Measurements from ENCODE around the gene DSN1.
A peak's percentile ranks its signal among the peaks of the same experiment; 100 is the strongest.

Gene DSN1

DNA sequence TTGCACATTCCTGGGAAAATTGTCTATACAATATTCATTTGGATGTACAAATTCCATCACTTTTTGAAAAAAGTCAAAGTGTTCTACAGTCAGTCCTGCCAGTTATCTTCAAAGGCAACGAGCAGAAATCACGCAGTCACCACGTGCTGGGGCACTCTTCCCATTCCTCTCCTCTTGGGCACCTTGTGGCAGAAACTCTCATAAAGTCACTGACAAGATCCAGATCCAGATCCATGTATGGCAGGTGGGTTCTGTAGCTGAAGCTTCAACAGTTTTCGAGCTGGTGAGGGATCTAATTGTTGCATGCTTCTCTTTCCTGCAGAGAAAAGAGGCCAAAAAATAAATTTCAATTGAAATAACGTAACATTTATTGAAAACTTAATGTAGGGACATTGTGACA is 21.0 kb downstream of the DSN1 start:
- no peaks in the 10 kb centered on the region for H3K9me3 Mint-ChIP-seq (ENCODE audit: low read depth)
- peaks cover 7% of the 10 kb centered on the region for H3K36me3 Mint-ChIP-seq
- H3K4me3 Mint-ChIP-seq: no peak overlapping the region
- H3K27me3 Mint-ChIP-seq: no peaks in the 10 kb centered on the region
- H3K4me1 Mint-ChIP-seq (ENCODE audit: low read depth): no peaks in the 10 kb centered on the region
- no peak overlapping the region for H3K27ac Mint-ChIP-seq

DNA sequence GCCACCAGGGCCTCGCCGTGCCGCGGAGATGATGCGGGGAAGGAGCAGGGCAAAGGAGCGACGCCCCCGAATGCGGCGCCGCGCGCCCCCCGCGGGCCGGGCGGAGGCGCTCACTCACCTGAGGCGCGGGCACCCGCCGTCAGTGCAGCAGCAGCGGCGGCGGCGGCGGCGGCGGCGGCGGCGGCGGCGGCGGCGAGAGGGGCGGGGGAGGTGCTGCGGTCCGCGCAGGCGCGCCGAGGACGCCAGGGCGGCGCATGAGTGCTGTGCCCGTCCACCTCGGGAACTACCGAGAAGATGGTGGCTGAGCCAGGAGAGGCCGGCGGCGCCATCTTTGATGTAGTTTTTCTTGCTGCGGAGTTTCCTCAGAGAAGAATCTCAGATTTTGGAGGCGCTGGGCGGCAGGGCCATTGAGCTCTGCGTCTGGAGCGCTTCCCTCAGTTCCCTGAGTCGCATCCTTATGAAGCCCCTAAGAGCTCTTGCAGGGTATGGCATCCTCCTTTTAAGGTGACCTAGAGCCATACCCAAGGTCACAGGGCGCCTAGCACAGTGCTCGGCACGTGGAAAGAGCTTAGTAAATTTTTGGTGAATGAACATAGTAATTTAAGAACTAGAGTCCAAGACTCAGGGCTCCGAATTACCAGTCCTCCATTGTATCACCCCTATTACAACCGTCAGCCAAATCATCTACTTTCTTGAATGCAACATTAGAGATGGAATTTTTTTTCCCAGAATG is 27.5 kb downstream of the DSN1 start, which contains the start of gene NDRG3:
Gene NDRG3 (minus strand): TSS at position 164 of the 733 bp plus-strand sequence. CDS start 24,355 bp downstream, outside the sequence.
- no peaks in the 10 kb centered on the region for H3K27me3 Mint-ChIP-seq
- no peaks in the 10 kb centered on the region for H3K9me3 Mint-ChIP-seq (ENCODE audit: low read depth)

DNA sequence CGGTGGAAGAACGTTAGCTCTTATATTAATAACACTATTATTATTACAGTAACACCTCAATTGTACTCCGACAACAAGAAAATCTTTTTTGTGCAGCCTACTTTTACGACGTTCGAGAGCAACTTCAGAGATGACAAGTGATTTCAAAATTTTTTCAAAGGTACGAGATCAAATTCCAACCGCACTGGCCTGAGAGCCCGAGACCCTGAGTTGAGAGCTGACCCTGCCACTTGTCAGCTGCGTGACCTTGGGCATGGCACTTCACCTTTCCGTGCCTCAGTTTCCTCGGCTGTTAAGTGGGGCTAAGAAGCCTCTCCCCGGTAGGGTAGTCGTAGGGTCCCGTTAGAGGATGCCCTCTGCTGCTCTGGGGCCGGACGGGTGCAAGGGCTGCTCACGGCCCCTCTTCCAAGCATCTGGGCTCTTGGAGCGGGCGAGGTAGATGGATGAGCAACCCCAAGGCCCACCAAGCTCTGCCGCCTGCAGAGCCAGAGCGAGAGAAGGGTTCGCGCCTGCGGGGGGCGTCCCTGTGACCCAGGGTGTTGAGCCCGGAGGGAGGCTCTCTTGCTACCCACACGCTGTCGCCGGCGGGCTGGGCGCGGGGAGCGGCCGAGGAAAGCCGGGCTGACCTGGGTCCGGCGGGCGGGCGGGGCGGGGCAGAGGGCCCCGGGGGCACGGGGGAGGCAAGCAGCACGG is 28.2 kb downstream of the DSN1 start:
- Mint-ChIP-seq H3K36me3 (no peaks in the 10 kb centered on the region), H3K27ac (no peak overlapping the region), H3K4me3 (peak overlapping the region; percentile 90), H3K9me3 (ENCODE audit: low read depth) (no peaks in the 10 kb centered on the region), H3K4me1 (ENCODE audit: low read depth) (peaks cover 20% of the 10 kb centered on the region), H3K27me3 (no peaks in the 10 kb centered on the region)

More for the DNA sequence above, 27.5 kb downstream of the DSN1 start, which contains the start of gene NDRG3:
- peaks cover 18% of the 10 kb centered on the region for H3K4me1 Mint-ChIP-seq (ENCODE audit: low read depth)
- peak within 1 kb of the TSS; percentile 90 for H3K4me3 Mint-ChIP-seq
- H3K27ac Mint-ChIP-seq: peak within 1 kb of the TSS; percentile 92
- no peaks in the 10 kb centered on the region for H3K36me3 Mint-ChIP-seq

DNA sequence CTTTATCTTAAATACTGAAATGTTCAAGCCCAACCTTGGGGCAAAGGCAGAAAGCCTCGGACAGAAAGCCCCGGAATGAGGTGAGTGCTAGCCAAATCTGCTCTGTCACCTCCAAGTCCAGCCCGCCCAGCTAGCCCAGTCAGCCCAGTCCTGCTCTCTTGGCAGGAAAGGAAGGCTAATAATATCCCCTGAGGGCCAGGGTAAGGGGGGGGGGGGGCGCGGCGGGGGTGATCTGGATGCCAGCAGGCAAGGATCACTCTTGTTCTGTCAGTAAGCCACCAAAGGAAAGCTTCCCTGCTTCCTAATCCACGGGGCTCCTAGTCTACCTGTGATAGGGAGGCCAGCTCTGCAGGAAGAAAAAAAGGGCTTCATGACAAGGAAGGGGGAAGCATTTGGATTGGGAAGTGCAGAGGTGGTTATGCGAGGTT is 28.8 kb downstream of the DSN1 start:
- peak overlapping the region; percentile 90 for H3K4me3 Mint-ChIP-seq
- no peaks in the 10 kb centered on the region for H3K36me3 Mint-ChIP-seq
- no peak overlapping the region for H3K27ac Mint-ChIP-seq
- H3K9me3 Mint-ChIP-seq (ENCODE audit: low read depth): no peaks in the 10 kb centered on the region
- peaks cover 20% of the 10 kb centered on the region for H3K4me1 Mint-ChIP-seq (ENCODE audit: low read depth)
- no peaks in the 10 kb centered on the region for H3K27me3 Mint-ChIP-seq

DNA sequence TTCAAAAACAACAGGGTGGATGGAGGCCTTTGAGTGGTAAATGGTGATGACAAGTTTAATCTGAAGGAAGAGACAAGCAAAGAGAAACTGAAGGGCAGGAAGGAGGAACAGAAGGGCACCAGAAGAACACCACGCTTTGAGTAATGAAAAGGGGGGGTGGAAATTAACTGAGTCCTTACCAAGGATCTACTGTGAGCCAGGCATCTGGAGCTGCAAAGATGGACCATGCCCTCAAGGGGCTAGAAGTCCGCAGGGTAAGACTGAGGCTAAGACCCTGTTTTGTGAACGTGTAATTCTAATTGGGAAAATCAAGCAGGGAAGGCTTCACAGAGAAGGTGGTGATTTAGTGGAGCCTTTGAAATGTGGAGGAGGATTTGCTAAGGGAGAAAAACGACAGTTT is 29.3 kb downstream of the DSN1 start:
- Mint-ChIP-seq H3K27ac (peak overlapping the region; percentile 58), H3K4me3 (peak overlapping the region; percentile 81), H3K4me1 (ENCODE audit: low read depth) (peaks cover 20% of the 10 kb centered on the region), H3K36me3 (no peaks in the 10 kb centered on the region), H3K27me3 (no peaks in the 10 kb centered on the region), H3K9me3 (ENCODE audit: low read depth) (no peaks in the 10 kb centered on the region)

DNA sequence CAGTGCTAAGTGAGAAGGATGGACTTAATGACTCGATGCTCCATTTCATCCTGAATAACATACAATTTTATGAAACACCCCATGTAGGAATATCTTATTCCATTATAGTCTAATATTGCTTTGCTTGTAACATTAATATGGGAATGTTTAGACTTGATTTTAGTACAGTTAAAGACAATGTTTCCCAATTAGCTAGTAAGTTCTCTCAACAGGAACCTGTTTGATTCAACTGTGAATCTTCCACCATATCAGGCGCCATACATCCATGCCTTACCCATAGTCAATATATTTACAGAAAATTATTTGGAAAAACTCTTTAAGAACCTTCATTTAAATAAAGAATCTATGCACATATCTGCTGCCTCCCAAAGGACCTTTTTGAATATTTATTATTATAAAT is 31.0 kb downstream of the DSN1 start:
- no peak overlapping the region for H3K4me3 Mint-ChIP-seq
- H3K9me3 Mint-ChIP-seq (ENCODE audit: low read depth): no peaks in the 10 kb centered on the region
- no peaks in the 10 kb centered on the region for H3K27me3 Mint-ChIP-seq
- no peak overlapping the region for H3K27ac Mint-ChIP-seq
- no peaks in the 10 kb centered on the region for H3K36me3 Mint-ChIP-seq
- H3K4me1 Mint-ChIP-seq (ENCODE audit: low read depth): peaks cover 20% of the 10 kb centered on the region

DNA sequence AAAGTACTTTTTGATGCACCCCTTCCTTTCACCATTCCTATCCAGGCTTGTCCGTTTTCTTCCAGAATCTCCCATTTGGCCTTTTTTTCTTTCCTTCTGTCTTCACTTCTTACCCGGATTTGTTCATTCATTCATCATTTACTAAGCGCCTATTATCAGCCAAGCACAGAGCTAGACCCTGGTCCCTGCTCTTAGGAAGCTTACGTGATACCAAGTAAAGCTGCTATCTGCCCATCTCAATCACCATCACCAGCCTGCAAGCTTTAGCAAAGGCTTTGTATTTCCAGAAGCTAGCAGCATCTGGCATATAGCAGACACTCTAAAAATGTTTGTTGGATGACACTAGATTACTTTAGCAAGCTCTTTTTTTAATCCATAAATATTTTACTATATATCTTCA is 32.5 kb downstream of the DSN1 start:
- Mint-ChIP-seq H3K27me3 (no peaks in the 10 kb centered on the region), H3K9me3 (ENCODE audit: low read depth) (no peaks in the 10 kb centered on the region), H3K27ac (no peak overlapping the region), H3K4me3 (no peak overlapping the region), H3K36me3 (peaks cover 3% of the 10 kb centered on the region), H3K4me1 (ENCODE audit: low read depth) (peaks cover 22% of the 10 kb centered on the region)

DNA sequence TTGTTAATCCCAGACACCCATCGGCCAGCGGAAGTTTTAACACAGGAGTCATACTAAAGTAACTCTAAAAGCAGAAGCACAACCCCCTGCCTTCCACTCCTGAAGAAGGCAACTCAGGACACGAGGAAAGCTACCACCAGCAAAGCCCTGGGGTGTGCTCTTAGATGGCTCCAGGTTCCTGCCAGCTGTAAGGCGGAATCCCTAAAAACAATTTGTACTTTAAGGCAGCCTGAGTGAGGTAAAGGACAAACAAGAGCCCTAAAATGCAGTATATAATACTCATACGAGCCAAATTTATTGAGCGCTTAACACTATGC is 36.4 kb downstream of the DSN1 start:
- Mint-ChIP-seq H3K4me1 (ENCODE audit: low read depth) (peaks cover 38% of the 10 kb centered on the region), H3K27ac (no peak overlapping the region), H3K4me3 (no peak overlapping the region), H3K9me3 (ENCODE audit: low read depth) (no peaks in the 10 kb centered on the region), H3K27me3 (no peaks in the 10 kb centered on the region), H3K36me3 (peaks cover 3% of the 10 kb centered on the region)

DNA sequence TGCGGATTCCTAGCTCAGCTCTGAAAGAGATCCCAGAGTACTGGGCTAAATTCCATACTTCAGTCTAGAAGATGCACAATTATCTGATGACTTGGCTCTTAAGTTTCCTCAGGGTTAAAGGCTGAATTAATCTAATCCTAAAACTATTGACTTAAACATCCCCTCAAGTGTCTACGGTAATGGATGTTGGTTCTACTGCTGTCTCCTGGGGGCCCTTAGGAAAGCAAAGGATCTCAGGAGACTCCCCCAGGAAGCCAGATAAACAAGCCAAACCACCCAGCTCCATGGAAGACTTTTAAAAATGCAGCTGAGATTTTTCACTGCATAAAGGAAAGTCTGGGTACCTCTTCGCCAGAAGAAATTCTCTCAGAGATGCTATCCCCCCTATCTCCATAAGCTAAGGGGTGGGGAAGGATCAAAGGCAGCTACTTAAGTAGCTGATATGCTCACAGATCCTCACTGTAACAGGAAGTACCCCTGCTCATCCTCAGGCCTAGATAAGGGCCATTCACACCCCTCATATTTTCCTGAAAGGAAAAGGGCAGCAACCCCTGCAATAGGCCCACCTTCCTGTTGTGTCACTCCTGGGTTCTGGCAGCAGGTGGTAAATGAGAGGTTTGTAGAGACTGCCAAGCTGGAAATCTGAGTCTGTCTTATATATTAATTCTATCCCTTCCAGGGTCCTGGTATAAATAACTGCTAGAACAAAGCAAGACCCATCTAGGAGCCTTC is 36.9 kb downstream of the DSN1 start:
- Mint-ChIP-seq H3K4me1 (ENCODE audit: low read depth) (peaks cover 39% of the 10 kb centered on the region), H3K4me3 (no peak overlapping the region), H3K27ac (no peak overlapping the region), H3K9me3 (ENCODE audit: low read depth) (no peaks in the 10 kb centered on the region), H3K36me3 (peaks cover 3% of the 10 kb centered on the region), H3K27me3 (no peaks in the 10 kb centered on the region)

DNA sequence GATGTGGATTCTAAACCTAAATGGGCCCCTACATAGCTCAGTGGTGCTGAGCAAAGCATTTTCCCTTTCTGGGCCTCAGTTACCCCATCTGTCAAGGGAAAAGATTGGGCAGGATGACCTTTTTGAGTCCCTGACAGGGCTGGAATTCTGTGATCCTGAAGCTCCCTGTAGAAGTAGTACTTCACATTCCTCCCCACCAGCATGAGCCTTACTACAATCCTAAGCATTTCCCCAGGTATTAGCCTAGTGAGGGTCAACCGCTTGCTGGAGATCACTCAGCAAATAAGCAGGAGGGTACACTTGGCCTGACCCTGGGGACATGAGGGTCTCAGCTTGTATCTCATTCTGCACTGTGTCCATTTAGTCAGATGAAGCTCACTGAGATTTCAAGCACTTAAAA is 41.1 kb downstream of the DSN1 start:
- no peaks in the 10 kb centered on the region for H3K27me3 Mint-ChIP-seq
- H3K27ac Mint-ChIP-seq: peak overlapping the region; percentile 28
- no peak overlapping the region for H3K4me3 Mint-ChIP-seq
- peaks cover 2% of the 10 kb centered on the region for H3K36me3 Mint-ChIP-seq
- H3K4me1 Mint-ChIP-seq (ENCODE audit: low read depth): peaks cover 39% of the 10 kb centered on the region
- no peaks in the 10 kb centered on the region for H3K9me3 Mint-ChIP-seq (ENCODE audit: low read depth)

DNA sequence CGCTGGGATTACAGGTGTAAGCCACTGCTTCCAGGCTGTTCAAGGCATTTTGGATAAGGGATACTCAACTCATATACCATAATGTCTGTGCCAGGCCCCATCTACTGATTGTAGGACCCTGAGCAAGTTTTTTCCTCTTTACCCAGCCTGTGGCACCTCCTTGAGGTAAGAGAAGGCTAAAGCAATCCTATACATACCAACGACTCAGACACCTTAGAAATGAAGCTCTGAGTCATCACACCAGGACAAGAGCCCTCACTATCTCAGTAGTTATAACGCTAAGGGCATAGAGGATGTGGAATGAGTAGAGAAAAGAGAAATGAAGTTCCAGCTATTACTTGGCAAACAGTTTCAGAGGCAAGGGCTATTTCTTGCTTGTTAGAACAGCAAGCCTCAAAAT is 44.6 kb downstream of the DSN1 start:
- Mint-ChIP-seq H3K27me3 (no peaks in the 10 kb centered on the region), H3K4me3 (no peak overlapping the region), H3K27ac (no peak overlapping the region), H3K36me3 (no peaks in the 10 kb centered on the region), H3K4me1 (ENCODE audit: low read depth) (peaks cover 19% of the 10 kb centered on the region), H3K9me3 (ENCODE audit: low read depth) (no peaks in the 10 kb centered on the region)

DNA sequence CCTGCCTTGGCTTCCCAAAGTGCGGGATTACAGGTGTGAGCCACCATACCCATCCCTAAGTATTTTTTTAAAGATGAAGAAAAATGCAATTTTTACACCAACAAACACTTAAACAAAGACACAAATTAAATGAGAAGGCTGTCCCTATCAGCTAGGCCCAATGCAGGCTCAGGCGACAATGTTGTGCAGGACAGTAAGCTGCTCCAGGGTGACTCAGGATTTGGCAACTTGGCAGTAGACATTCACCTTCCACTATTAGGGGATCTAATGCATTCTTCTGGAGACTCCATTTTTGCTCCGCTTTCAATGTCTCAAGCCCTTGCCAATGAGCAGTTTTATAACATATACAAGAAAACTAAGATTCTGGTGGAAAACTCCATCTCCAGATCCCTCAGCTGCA is 47.4 kb downstream of the DSN1 start:
- Mint-ChIP-seq H3K4me3 (no peak overlapping the region), H3K4me1 (ENCODE audit: low read depth) (peaks cover 5% of the 10 kb centered on the region), H3K9me3 (ENCODE audit: low read depth) (no peaks in the 10 kb centered on the region), H3K27me3 (no peaks in the 10 kb centered on the region), H3K36me3 (no peaks in the 10 kb centered on the region), H3K27ac (no peak overlapping the region)

DNA sequence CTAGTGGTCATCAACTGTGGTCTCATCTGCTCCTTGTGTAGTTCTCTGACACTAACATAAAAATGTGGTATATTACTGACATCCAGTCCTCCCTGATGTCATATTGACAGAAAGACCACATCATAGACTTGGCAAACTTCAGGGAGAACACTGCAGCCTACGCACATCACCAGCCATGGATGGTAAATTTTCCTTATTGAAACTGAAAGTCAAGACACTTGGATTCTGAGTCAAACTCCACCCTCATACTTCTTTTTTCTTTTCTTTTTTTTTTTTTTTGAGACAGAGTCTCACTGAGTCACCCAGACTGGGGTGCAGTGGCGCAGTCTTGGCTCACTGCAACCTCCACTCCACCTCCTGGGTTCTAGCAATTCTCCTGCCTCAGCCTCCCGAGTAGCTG is 53.1 kb downstream of the DSN1 start:
- no peak overlapping the region for H3K4me3 Mint-ChIP-seq
- peaks cover 5% of the 10 kb centered on the region for H3K36me3 Mint-ChIP-seq
- H3K4me1 Mint-ChIP-seq (ENCODE audit: low read depth): peaks cover 4% of the 10 kb centered on the region
- H3K27me3 Mint-ChIP-seq: no peaks in the 10 kb centered on the region
- H3K9me3 Mint-ChIP-seq (ENCODE audit: low read depth): no peaks in the 10 kb centered on the region
- H3K27ac Mint-ChIP-seq: no peak overlapping the region

DNA sequence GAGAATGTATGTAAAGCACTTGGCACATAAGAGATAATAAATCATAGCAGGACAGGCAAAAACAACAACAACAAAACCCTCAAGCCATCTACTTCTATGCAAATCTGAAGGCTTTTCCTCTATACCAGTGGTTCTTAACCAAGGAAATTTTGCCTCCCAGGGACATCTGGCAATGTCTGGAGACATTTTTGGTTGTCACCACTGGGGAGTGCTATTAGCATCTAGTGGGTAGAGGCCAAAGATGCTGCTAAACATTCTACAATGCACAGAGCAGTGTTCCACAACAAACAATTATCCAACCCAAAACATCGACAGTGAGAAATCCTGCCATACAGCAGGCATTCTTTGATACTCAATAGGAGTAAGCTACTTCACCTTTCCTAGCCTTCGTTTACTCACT is 55.9 kb downstream of the DSN1 start:
- no peaks in the 10 kb centered on the region for H3K9me3 Mint-ChIP-seq (ENCODE audit: low read depth)
- H3K4me1 Mint-ChIP-seq (ENCODE audit: low read depth): peaks cover 3% of the 10 kb centered on the region
- no peak overlapping the region for H3K27ac Mint-ChIP-seq
- H3K4me3 Mint-ChIP-seq: no peak overlapping the region
- H3K36me3 Mint-ChIP-seq: peaks cover 10% of the 10 kb centered on the region
- H3K27me3 Mint-ChIP-seq: no peaks in the 10 kb centered on the region

DNA sequence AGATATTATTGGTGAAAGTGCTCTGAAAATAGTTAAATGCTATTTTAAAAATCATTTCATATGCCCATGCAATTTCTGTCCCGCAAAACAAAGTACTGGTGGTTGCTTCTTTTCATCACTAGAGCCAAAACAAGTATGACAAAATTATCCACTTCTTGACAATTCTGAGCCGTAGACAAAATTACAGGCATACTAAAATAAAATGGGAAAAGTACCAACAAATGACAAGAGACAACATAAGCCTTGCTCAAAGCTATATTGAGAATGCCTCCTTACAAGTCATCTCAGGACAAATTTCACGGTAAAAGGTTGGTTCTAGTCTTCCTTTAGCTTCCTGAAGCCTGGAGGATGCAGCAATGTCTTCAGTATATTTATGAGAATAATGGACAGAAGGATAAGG is 56.5 kb downstream of the DSN1 start:
- no peak overlapping the region for H3K4me3 Mint-ChIP-seq
- peaks cover 3% of the 10 kb centered on the region for H3K4me1 Mint-ChIP-seq (ENCODE audit: low read depth)
- no peaks in the 10 kb centered on the region for H3K9me3 Mint-ChIP-seq (ENCODE audit: low read depth)
- H3K27me3 Mint-ChIP-seq: no peaks in the 10 kb centered on the region
- no peak overlapping the region for H3K27ac Mint-ChIP-seq
- H3K36me3 Mint-ChIP-seq: peaks cover 10% of the 10 kb centered on the region
